Neuronal stem cell (in vitro differentiated cells): ENCODE measurements around the gene ZNF302.
A peak's percentile ranks its signal among the peaks of the same experiment; 100 is the strongest.

Experiments
- DNase-seq: peaks from one replicate; pipeline ENCODE4 v3.0.0-alpha.2; 2013; ENCODE audit warnings: low spot score
- H2AFZ ChIP-seq: one replicate; pipeline ENCODE4 v1.6.1; 2013; ENCODE audit warnings: mild to moderate bottlenecking, low read length, inconsistent platforms
- H2AK5ac ChIP-seq: 2 replicates; pipeline ENCODE4 v1.6.1; 2013; ENCODE audit warnings: low read depth, mild to moderate bottlenecking, inconsistent platforms, low read length, moderate library complexity, mixed read lengths
- H2BK120ac ChIP-seq: 2 replicates; pipeline ENCODE4 v1.6.1; 2013; ENCODE audit warnings: low read depth, mild to moderate bottlenecking, inconsistent platforms, low read length, moderate library complexity, mixed read lengths
- H2BK12ac ChIP-seq: one replicate; pipeline ENCODE4 v1.6.1; 2013; ENCODE audit warnings: low read length, inconsistent platforms
- H2BK15ac ChIP-seq: 2 replicates; pipeline ENCODE4 v1.6.1; 2013; ENCODE audit warnings: mild to moderate bottlenecking, low read length, inconsistent platforms, mixed read lengths
- H2BK5ac ChIP-seq: one replicate; pipeline ENCODE4 v1.6.1; 2013; ENCODE audit warnings: inconsistent platforms, mild to moderate bottlenecking, low read length, moderate library complexity
- H3K14ac ChIP-seq: one replicate; pipeline ENCODE4 v1.6.1; 2013; ENCODE audit warnings: low read length, inconsistent platforms
- H3K18ac ChIP-seq: 2 replicates; pipeline ENCODE4 v1.6.1; 2013; ENCODE audit warnings: low read length, inconsistent platforms
- H3K23ac ChIP-seq: 2 replicates; pipeline ENCODE4 v1.6.1; 2013; ENCODE audit warnings: low read depth, mild to moderate bottlenecking, mixed read lengths, low read length, inconsistent platforms; ENCODE audit not compliant: poor library complexity
- H3K27ac ChIP-seq: replicated peaks from 3 replicates; pipeline ENCODE4 v1.5.1; 2013; ENCODE audit warnings: low read length, inconsistent platforms
- H3K27me3 ChIP-seq, 3 experiments: 2 replicates each; pipeline ENCODE4 v1.6.1; 2013; ENCODE audit warnings: low read length in 3 of 3, mild to moderate bottlenecking in 2 of 3, inconsistent platforms in 1 of 3, low read depth in 1 of 3, mixed read lengths in 1 of 3, moderate library complexity in 1 of 3; ENCODE audit not compliant: control insufficient read depth in 3 of 3, insufficient read depth in 3 of 3
- H3K36me3 ChIP-seq, 2 donors: replicated peaks in 1 of 2; 2 replicates each; pipeline ENCODE4 v1.6.1; 2013; ENCODE audit warnings: low read length in 2 of 2; ENCODE audit not compliant: control insufficient read depth in 2 of 2, insufficient read depth in 2 of 2
- H3K4ac ChIP-seq: 2 replicates; pipeline ENCODE4 v1.6.1; 2013; ENCODE audit warnings: inconsistent platforms, mild to moderate bottlenecking, low read length, moderate library complexity
- H3K4me1 ChIP-seq, 2 donors: 1 replicate in 1 of 2; 2 replicates in 1 of 2; pipeline ENCODE4 v1.6.1; 2013; ENCODE audit warnings: low read length in 2 of 2, low read depth in 1 of 2; ENCODE audit not compliant: control insufficient read depth in 2 of 2, insufficient read depth in 1 of 2
- H3K4me2 ChIP-seq: one replicate; pipeline ENCODE4 v1.6.1; 2013; ENCODE audit warnings: mild to moderate bottlenecking, low read length, inconsistent platforms; ENCODE audit not compliant: insufficient read depth, poor library complexity, severe bottlenecking
- H3K4me3 ChIP-seq, 2 donors: 2 replicates each; pipeline ENCODE4 v1.5.1; 2013; ENCODE audit warnings: low read length in 2 of 2, mild to moderate bottlenecking in 2 of 2, inconsistent platforms in 1 of 2, moderate library complexity in 1 of 2
- H3K79me1 ChIP-seq: one replicate; pipeline ENCODE4 v1.6.1; 2013; ENCODE audit warnings: low read depth, mild to moderate bottlenecking, inconsistent platforms, low read length, moderate library complexity
- H3K9ac ChIP-seq: one replicate; pipeline ENCODE4 v1.6.1; 2013; ENCODE audit warnings: mild to moderate bottlenecking, low read depth, low read length, inconsistent platforms; ENCODE audit not compliant: poor library complexity
- H3K9me3 ChIP-seq, 2 donors: replicated peaks in 1 of 2; 2 replicates each; pipeline versions ENCODE3 to v1.6.1; 2013; ENCODE audit warnings: low read length in 2 of 2, mild to moderate bottlenecking in 2 of 2, inconsistent platforms in 1 of 2, low read depth in 1 of 2, mixed read lengths in 1 of 2, moderate library complexity in 1 of 2; ENCODE audit not compliant: control insufficient read depth in 2 of 2, insufficient read depth in 1 of 2
- H4K8ac ChIP-seq: one replicate; pipeline ENCODE4 v1.6.1; 2013; ENCODE audit warnings: low read depth, mild to moderate bottlenecking, inconsistent platforms, low read length, moderate library complexity
- H4K91ac ChIP-seq: one replicate; pipeline ENCODE4 v1.6.1; 2013; ENCODE audit warnings: low read length, low read depth, mild to moderate bottlenecking, inconsistent platforms; ENCODE audit not compliant: poor library complexity
- WGBS, 2 donors: extraction: QIAGEN DNeasy Blood & Tissue Kit; methylation state at CpG; one replicate each; pipeline ENCODE4 v1.1.7; 2013; ENCODE audit warnings: missing lambda C conversion rate in 2 of 2, mixed read lengths in 1 of 2; ENCODE audit not compliant: insufficient read length in 2 of 2, insufficient replicate concordance in 1 of 2; ENCODE audit errors: extremely low coverage in 2 of 2; 5-methylcytosine and 5-hydroxymethylcytosine counted together

The ZNF302 gene

DNA sequence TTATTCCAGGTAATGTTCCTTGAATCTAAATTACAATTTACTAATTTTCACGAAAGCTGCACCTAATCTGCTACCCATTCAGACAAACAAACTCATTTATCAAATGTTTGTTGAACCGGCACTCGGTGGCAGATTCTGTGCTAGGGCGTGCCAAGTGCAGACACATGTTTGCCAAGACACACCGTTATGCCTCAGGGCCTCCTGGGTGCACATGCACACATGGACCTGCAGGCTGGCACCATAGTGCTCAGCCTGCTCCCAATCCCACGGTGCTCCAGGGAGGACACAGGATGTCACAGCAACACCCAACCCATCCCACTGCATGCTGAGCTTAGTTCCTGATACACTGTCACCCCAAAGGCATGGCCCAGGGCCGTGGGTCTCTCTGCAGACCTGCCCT is 8.2 kb upstream of the ZNF302 start:
- Histone ChIP-seq H3K14ac (peak overlapping the region; percentile 56), H3K4ac (no peak overlapping the region), H3K18ac (no peak overlapping the region), H2AFZ (no peak overlapping the region), H3K27me3 (no peaks in the 10 kb centered on the region), H2AK5ac (no peak overlapping the region), H3K23ac (no peak overlapping the region), H2BK5ac (no peak overlapping the region), H3K9ac (peak overlapping the region; percentile 70), H3K9me3 (peaks cover 2 to 5% of the 10 kb centered on the region in 2 donors), H3K79me1 (peaks cover 3% of the 10 kb centered on the region), H3K4me3 (no peak overlapping the region), H3K36me3 (no peaks in the 10 kb centered on the region), H3K27ac (no peak overlapping the region), H4K91ac (peak overlapping the region; percentile 95), H2BK120ac (no peak overlapping the region), H3K4me2 (no peak overlapping the region), H2BK12ac (no peak overlapping the region), H3K4me1 (no peaks in the 10 kb centered on the region), H2BK15ac (no peak overlapping the region), H4K8ac (no peak overlapping the region)
- no peak for DNase-seq
- no CpG with 5 or more reads among the region's 7 CpGs for WGBS, 2 donors

DNA sequence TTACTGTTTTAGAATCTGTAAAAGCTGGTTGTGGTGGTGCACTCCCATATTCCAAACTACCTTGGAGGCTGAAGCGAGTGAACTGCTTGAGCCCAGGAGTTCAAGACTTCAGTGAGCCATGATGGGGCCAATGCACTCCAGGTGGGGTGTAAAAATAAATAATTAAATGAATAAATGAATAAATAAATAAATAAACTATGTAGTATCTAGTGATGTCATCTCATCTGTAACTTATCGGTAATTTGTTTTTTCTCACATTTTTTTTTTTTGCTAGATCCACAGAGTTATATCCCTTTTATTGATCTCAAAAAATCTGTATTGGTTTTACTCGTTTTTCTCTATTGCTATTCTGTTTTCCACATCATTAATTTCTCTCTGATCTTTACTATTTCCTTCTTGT is 5.5 kb upstream of the ZNF302 start:
- no peak overlapping the region for H3K23ac ChIP-seq
- no peaks in the 10 kb centered on the region for H3K27me3 ChIP-seq
- H3K9ac ChIP-seq, result no peak overlapping the region
- no CpG with 5 or more reads among the region's 3 CpGs for WGBS, 2 donors
- H3K4me2 ChIP-seq, result no peak overlapping the region
- H3K36me3 ChIP-seq, result no peaks in the 10 kb centered on the region
- no peak overlapping the region for H3K14ac ChIP-seq
- no peak overlapping the region for H3K4me3 ChIP-seq
- no peak overlapping the region for H3K27ac ChIP-seq
- no peak overlapping the region for H2AFZ ChIP-seq
- no peak overlapping the region for H4K91ac ChIP-seq
- no peak overlapping the region for H2AK5ac ChIP-seq
- no peak overlapping the region for H2BK5ac ChIP-seq
- no peak overlapping the region for H4K8ac ChIP-seq
- no peak overlapping the region for H2BK12ac ChIP-seq
- H3K4me1 ChIP-seq, result peaks cover 2 to 3% of the 10 kb centered on the region in 2 donors
- no peak for DNase-seq
- H2BK120ac ChIP-seq, result no peak overlapping the region
- H3K79me1 ChIP-seq, result peaks cover 3% of the 10 kb centered on the region
- no peak overlapping the region for H2BK15ac ChIP-seq
- H3K4ac ChIP-seq, result no peak overlapping the region
- no peak overlapping the region for H3K18ac ChIP-seq
- no peaks in the 10 kb centered on the region for H3K9me3 ChIP-seq

DNA sequence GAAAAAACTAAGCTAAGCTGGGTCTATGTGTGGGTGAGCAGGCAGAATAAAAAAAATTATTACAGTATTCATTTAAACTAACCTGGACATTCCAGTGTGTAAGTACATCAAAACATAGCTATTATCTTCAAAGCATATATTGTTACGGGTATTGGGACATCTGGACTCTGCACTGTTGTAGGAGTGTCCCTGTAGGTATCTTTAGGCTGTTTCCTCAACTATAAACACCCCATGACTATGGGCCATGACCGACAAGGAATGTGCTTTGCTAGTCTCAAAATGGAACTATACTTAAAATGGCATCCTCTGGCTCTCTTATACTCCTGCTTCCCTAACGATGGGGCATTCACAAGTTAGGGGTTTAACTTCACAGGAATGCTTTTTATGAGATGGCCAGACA is 3.9 kb upstream of the ZNF302 start:
- no peak overlapping the region for H3K14ac ChIP-seq
- H4K8ac ChIP-seq, result no peak overlapping the region
- peaks cover 0 to 3% of the 10 kb centered on the region in 2 donors for H3K9me3 ChIP-seq
- H3K4ac ChIP-seq, result no peak overlapping the region
- no peak for DNase-seq
- H3K79me1 ChIP-seq, result peaks cover 3% of the 10 kb centered on the region
- no peak overlapping the region for H2BK15ac ChIP-seq
- H2BK5ac ChIP-seq, result no peak overlapping the region
- H2BK120ac ChIP-seq, result no peak overlapping the region
- H3K27ac ChIP-seq, result no peak overlapping the region
- H3K23ac ChIP-seq, result no peak overlapping the region
- peaks cover 0 to 2% of the 10 kb centered on the region in 2 donors for H3K36me3 ChIP-seq
- no CpG with 5 or more reads among the region's 3 CpGs for WGBS, 2 donors
- H4K91ac ChIP-seq, result no peak overlapping the region
- no peaks in the 10 kb centered on the region for H3K27me3 ChIP-seq
- no peak overlapping the region for H2AK5ac ChIP-seq
- H3K4me2 ChIP-seq, result no peak overlapping the region
- peaks cover 2 to 6% of the 10 kb centered on the region in 2 donors for H3K4me1 ChIP-seq
- no peak overlapping the region for H3K4me3 ChIP-seq
- no peak overlapping the region for H3K18ac ChIP-seq
- H2BK12ac ChIP-seq, result no peak overlapping the region
- no peak overlapping the region for H3K9ac ChIP-seq
- no peak overlapping the region for H2AFZ ChIP-seq

DNA sequence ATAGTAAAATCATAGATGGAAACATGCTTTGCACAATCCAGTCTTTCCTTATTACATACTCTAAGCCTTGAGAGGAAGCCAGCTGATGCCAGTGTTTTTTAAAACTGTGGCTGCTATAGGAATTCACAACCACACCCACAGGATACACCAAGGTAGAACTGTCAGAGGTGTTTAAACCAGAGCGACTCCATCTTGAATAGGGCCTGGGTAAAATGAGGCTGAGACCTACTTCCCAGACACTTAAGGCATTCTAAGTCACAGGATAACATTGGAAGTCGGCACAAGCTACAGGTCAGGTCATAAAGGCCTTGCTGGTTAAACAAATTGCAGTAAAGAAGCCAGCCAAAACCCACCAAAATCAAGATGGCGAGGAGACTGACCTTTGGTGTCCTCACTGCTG is 2.2 kb upstream of the ZNF302 start:
- Histone ChIP-seq H3K4me2 (no peak overlapping the region), H3K23ac (no peak overlapping the region), H2AK5ac (no peak overlapping the region), H4K8ac (no peak overlapping the region), H2BK5ac (peak overlapping the region; percentile 27), H3K4me1 (peaks cover 2 to 6% of the 10 kb centered on the region in 2 donors), H3K79me1 (no peaks in the 10 kb centered on the region), H4K91ac (no peak overlapping the region), H2BK12ac (no peak overlapping the region), H2BK120ac (no peak overlapping the region), H3K36me3 (peaks cover 11 to 19% of the 10 kb centered on the region in 2 donors), H2BK15ac (no peak overlapping the region), H3K4me3 (no peak overlapping the region), H3K4ac (no peak overlapping the region), H3K9ac (no peak overlapping the region), H3K27ac (no peak overlapping the region), H3K14ac (no peak overlapping the region), H2AFZ (no peak overlapping the region), H3K27me3 (no peaks in the 10 kb centered on the region), H3K9me3 (peaks cover 5 to 20% of the 10 kb centered on the region in 2 donors), H3K18ac (no peak overlapping the region)
- no peak for DNase-seq
- no CpG with 5 or more reads among the region's 3 CpGs for WGBS, 2 donors
